SU-DHL-6 (cell line): Measurements from ENCODE around the gene TBC1D9B.

Experiments used
- H2AFZ ChIP-seq: fragments of 200-600 bp; sonication (generic); 2 replicates; pipeline ENCODE4 v1.6.1; 2014; ENCODE audit warnings: low read depth, mild to moderate bottlenecking, moderate library complexity, mixed read lengths, antibody characterized with exemption, low read length; ENCODE audit not compliant: severe bottlenecking
- H3F3A ChIP-seq: fragments of 200-600 bp; shearing (Covaris generic); 2 replicates; pipeline ENCODE4 v1.6.0; 2016; ENCODE audit warnings: antibody characterized with exemption, mild to moderate bottlenecking; ENCODE audit not compliant: insufficient read depth
- H3K27ac ChIP-seq: fragments of 200-600 bp; sonication (generic); 2 replicates; pipeline ENCODE4 v1.5.1; 2016; ENCODE audit warnings: low read depth, mild to moderate bottlenecking, low read length, moderate library complexity, mixed read lengths
- H3K27me3 ChIP-seq: fragments of 200-600 bp; sonication (generic), shearing (Covaris generic); 2 replicates; pipeline ENCODE4 v1.6.0; 2014; ENCODE audit warnings: mild to moderate bottlenecking, low read length
- H3K36me3 ChIP-seq: fragments of 200-600 bp; sonication (generic); 2 replicates; pipeline ENCODE4 v1.6.1; 2014; ENCODE audit warnings: mild to moderate bottlenecking, low read length, mixed read lengths
- H3K4me2 ChIP-seq: fragments of 300-600, 200-600 bp; shearing (Covaris generic), sonication (generic); 2 replicates; pipeline ENCODE4 v1.6.0; 2014; ENCODE audit warnings: low read length, low read depth, mild to moderate bottlenecking; ENCODE audit not compliant: poor library complexity, severe bottlenecking
- H3K4me3 ChIP-seq: fragments of 200-600 bp; sonication (generic); 2 replicates; pipeline ENCODE4 v1.5.1; 2014; ENCODE audit warnings: antibody characterized with exemption, low read length, mild to moderate bottlenecking, mixed read lengths; ENCODE audit not compliant: insufficient read depth, poor library complexity, severe bottlenecking
- H3K79me2 ChIP-seq: fragments of 200-600 bp; sonication (generic); 2 replicates; pipeline ENCODE4 v1.6.1; 2014; ENCODE audit warnings: mild to moderate bottlenecking, low read length, moderate library complexity; ENCODE audit not compliant: insufficient read depth
- H3K9ac ChIP-seq: fragments of 200-600 bp; sonication (generic); 2 replicates; pipeline ENCODE4 v1.7.0; 2014; ENCODE audit warnings: mild to moderate bottlenecking, low read length
- H3K9me2 ChIP-seq: fragments of 200-600 bp; sonication (generic); replicated peaks from 2 replicates; pipeline ENCODE4 v1.6.1; 2014; ENCODE audit warnings: low read length; ENCODE audit not compliant: insufficient read depth
- H3K9me3 ChIP-seq: fragments of 200-600 bp; sonication (generic); 2 replicates; pipeline ENCODE4 v1.6.1; 2014; ENCODE audit warnings: low read length, mixed read lengths; ENCODE audit not compliant: insufficient read depth
- H4K20me1 ChIP-seq: fragments of 200-600 bp; sonication (generic); 2 replicates; pipeline ENCODE4 v1.6.1; 2014; ENCODE audit warnings: low read depth, mild to moderate bottlenecking, antibody characterized with exemption, low read length, moderate library complexity, mixed read lengths
- EZH2phosphoT487 ChIP-seq: fragments of 200-600 bp; sonication (generic), shearing (Covaris generic); conservative IDR thresholded peaks from 2 replicates; pipeline ENCODE4 v1.6.1; 2018; ENCODE audit warnings: mild to moderate bottlenecking, antibody characterized with exemption, low read length, moderate library complexity, mixed read lengths
- TF ChIP-seq, protein P1 (sequence below): fragments of 200-600 bp; sonication (generic); IDR thresholded peaks from one replicate; pipeline ENCODE4 v1.5.1; 2017; ENCODE audit warnings: antibody characterized with exemption, mild to moderate bottlenecking, low read length, moderate library complexity; ENCODE audit not compliant: insufficient read depth, poor library complexity, severe bottlenecking

TBC1D9B gene

GRCh38 chr5:179906795-179907555 lies 722 bp downstream of the TBC1D9B start:
- Histone ChIP-seq H3K27ac (peak overlapping the region; percentile 23; the same call in 1 of the 2 replicates), H3F3A (0 out of 2 replicates have a peak, but pooled peaks cover 5% of the 10 kb centered on the region)

DNA sequence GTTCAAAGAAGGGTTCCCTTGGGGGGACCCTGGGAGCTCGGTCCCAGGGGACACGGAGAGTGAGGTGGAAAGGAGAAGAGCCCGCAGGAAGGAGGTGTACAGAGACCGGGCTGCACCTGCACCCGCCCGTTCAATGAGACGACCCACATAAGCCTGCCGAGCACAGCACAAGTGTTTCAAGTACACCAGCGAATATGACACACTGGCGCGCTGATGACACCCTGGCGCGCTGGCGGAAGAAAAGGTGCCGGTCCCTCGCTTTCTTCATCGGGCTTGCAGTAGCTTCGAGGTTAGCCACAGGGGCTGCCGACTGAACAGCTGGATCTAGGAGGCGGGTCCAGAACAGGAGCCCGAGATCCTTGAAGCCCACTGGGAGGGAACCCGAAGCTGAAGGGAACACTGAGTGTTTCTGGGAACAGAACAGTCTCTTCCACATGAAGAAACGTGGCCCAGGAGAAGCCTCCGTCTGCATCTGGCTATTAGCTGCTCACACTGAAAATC lies 1.4 kb downstream of the TBC1D9B start:
- Histone ChIP-seq H3K27me3 (no peaks in the 10 kb centered on the region), H3K9me2 (no peaks in the 10 kb centered on the region), H3K4me2 (peak overlapping the region; percentile 73), H3K4me3 (peak overlapping the region; percentile 88), H3K79me2 (peaks cover 16% of the 10 kb centered on the region), H3K27ac (no peak overlapping the region), H3K9me3 (no peaks in the 10 kb centered on the region), H3K9ac (peak overlapping the region; percentile 75), H3F3A (0 out of 2 replicates have a peak, but pooled peaks cover 5% of the 10 kb centered on the region), H4K20me1 (no peaks in the 10 kb centered on the region), H2AFZ (no peak overlapping the region), H3K36me3 (no peaks in the 10 kb centered on the region)
- no peak for TF ChIP-seq EZH2phosphoT487
- TF ChIP-seq, protein P1, sequence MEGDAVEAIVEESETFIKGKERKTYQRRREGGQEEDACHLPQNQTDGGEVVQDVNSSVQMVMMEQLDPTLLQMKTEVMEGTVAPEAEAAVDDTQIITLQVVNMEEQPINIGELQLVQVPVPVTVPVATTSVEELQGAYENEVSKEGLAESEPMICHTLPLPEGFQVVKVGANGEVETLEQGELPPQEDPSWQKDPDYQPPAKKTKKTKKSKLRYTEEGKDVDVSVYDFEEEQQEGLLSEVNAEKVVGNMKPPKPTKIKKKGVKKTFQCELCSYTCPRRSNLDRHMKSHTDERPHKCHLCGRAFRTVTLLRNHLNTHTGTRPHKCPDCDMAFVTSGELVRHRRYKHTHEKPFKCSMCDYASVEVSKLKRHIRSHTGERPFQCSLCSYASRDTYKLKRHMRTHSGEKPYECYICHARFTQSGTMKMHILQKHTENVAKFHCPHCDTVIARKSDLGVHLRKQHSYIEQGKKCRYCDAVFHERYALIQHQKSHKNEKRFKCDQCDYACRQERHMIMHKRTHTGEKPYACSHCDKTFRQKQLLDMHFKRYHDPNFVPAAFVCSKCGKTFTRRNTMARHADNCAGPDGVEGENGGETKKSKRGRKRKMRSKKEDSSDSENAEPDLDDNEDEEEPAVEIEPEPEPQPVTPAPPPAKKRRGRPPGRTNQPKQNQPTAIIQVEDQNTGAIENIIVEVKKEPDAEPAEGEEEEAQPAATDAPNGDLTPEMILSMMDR: no peak

More at GRCh38 chr5:179906795-179907555, 722 bp downstream of the TBC1D9B start:
- Histone ChIP-seq H3K4me3 (peak overlapping the region; percentile 88), H3K9me3 (no peaks in the 10 kb centered on the region), H4K20me1 (no peaks in the 10 kb centered on the region), H3K27me3 (no peaks in the 10 kb centered on the region), H3K9me2 (no peaks in the 10 kb centered on the region), H3K4me2 (peak overlapping the region; percentile 73), H3K79me2 (peaks cover 16% of the 10 kb centered on the region), H3K9ac (peak overlapping the region; percentile 75), H3K36me3 (no peaks in the 10 kb centered on the region), H2AFZ (peak overlapping the region; percentile 57)
- TF ChIP-seq, protein P1: no peak

DNA sequence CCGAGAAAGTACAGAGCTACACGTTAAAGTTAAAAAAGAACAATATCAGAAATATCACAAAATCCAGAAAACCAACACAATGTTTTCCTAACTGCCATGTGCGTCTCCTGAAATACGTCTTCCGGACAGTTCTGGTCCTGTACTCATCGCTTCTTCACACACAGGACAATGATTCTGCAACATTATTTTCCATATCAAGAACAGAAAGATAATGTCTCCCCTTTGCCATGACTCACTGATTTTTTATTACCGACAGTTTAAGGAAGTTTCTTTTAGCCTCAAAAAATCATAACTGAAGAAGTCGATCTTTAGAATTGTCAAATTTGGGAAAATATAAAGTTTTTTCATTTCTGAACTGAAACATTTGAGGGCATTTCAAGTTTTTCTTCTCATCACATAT lies 2.5 kb downstream of the TBC1D9B start:
- Histone ChIP-seq H3K36me3 (no peaks in the 10 kb centered on the region), H3K9me2 (no peaks in the 10 kb centered on the region), H3K4me3 (no peak overlapping the region), H3F3A (0 out of 2 replicates have a peak, but pooled peaks cover 5% of the 10 kb centered on the region), H3K27me3 (no peaks in the 10 kb centered on the region), H3K79me2 (peaks cover 16% of the 10 kb centered on the region), H4K20me1 (no peaks in the 10 kb centered on the region), H2AFZ (no peak overlapping the region), H3K27ac (no peak overlapping the region), H3K9ac (no peak overlapping the region), H3K4me2 (no peak overlapping the region), H3K9me3 (no peaks in the 10 kb centered on the region)
- TF ChIP-seq, protein P1: no peak
- TF ChIP-seq EZH2phosphoT487: no peak
